Measurements from ENCODE around the gene PDCL2.

DNA sequence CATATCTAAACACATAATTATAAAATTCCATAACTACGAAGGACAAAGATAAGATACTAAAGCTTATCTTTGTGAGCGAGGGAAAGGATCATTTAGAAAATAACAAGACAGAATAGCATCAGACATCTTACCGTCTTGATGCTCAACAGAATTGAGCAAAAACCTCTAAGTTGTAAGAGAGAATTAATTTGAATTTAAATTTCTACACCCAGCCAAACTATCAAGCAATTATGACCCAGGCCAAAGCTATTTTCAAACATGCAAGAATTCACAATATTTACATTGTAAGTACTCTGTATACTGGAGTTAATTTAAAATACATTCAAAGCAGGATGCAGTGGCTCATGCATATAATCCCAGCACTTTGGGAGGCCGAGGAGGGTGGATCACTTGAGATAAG, 61.9 kb downstream of the PDCL2 start:
- TF ChIP-seq, protein P1, sequence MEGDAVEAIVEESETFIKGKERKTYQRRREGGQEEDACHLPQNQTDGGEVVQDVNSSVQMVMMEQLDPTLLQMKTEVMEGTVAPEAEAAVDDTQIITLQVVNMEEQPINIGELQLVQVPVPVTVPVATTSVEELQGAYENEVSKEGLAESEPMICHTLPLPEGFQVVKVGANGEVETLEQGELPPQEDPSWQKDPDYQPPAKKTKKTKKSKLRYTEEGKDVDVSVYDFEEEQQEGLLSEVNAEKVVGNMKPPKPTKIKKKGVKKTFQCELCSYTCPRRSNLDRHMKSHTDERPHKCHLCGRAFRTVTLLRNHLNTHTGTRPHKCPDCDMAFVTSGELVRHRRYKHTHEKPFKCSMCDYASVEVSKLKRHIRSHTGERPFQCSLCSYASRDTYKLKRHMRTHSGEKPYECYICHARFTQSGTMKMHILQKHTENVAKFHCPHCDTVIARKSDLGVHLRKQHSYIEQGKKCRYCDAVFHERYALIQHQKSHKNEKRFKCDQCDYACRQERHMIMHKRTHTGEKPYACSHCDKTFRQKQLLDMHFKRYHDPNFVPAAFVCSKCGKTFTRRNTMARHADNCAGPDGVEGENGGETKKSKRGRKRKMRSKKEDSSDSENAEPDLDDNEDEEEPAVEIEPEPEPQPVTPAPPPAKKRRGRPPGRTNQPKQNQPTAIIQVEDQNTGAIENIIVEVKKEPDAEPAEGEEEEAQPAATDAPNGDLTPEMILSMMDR (IDR thresholded peaks at IDR 0.05): no peak
- TF ChIP-seq POLR2A (IDR thresholded peaks at IDR 0.05): no peak

All from esophagus squamous epithelium (tissue), 4 donors.